ENCODE data around the gene C20orf144. TPM values are rescaled to one million over a fixed set of nuclear protein-coding genes. Genes with fewer than 3 reads are reported as not detected.

Gene C20orf144
- total and polyA plus RNA-seq, 8 donors = 0.09 to 0.15 (median 0.12) TPM; not detected in 2

DNA sequence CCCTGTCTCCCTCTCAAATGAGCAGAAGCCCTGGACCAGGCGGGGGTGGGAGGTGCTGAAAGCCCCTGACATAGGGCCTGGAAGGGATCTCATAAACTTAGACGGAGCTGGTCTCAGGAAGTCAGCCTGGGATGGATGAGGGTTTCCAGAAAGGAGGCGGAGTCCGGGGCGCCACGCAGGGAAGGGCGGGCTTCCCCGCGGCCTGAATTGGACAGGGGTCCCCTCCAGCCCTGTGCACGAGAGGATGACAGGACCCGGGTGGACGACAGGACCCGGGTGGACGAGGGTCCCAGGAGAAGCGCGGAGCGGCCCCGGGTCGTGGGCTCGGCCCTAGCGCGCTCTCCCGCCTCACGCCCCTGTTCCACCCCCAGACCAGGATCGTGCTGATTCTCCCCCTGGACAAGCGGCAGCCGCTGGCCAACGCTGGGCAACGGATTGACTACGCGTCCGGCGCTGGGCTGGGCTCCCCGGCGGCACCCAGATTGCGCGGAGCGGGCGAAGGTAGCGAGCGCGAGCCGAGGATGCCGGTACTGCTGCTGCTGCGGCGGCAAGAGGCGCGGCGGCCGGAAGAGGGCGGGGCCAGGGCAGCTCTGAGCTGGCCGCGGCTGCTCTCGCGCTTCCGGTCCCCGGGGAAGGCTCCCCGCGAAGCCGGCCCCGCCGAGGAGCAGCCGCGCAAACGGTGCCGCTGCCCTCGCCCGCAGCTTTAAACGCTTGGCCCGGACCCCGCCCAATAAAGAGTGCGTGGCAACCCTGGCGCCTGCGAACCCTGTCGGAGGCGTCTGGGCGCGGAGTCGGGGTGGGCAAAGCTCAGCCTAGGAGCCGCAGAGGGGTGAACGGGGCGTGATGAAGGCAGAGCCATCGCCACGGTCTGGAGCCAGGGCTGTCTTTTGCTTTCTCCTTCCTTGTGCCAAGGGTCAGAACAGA is 1.3 kb downstream of the C20orf144 start:
- ATAC-seq (peak; percentile 51 to 73 (median 64)), FAIRE-seq (no peak), DNase-seq (peak; percentile 80 to 93 (median 86))
- WGBS, 2 donors = 1% methylated on average over 70 to 84 of the region's 84 CpGs
- Histone ChIP-seq H3K27ac (peak overlapping the region; percentile 72 to 87 (median 84)), H3K36me3 (no peaks in the 10 kb centered on the region), H3K27me3 (no peaks in the 10 kb centered on the region), H3K4me1 (peaks cover 0 to 17% (median 7%) of the 10 kb centered on the region in 3 donors), H3K4me3 (peak overlapping the region; percentile 72 to 89 (median 75)), H3K9me3 (no peaks in the 10 kb centered on the region)
- TF ChIP-seq, protein P1, sequence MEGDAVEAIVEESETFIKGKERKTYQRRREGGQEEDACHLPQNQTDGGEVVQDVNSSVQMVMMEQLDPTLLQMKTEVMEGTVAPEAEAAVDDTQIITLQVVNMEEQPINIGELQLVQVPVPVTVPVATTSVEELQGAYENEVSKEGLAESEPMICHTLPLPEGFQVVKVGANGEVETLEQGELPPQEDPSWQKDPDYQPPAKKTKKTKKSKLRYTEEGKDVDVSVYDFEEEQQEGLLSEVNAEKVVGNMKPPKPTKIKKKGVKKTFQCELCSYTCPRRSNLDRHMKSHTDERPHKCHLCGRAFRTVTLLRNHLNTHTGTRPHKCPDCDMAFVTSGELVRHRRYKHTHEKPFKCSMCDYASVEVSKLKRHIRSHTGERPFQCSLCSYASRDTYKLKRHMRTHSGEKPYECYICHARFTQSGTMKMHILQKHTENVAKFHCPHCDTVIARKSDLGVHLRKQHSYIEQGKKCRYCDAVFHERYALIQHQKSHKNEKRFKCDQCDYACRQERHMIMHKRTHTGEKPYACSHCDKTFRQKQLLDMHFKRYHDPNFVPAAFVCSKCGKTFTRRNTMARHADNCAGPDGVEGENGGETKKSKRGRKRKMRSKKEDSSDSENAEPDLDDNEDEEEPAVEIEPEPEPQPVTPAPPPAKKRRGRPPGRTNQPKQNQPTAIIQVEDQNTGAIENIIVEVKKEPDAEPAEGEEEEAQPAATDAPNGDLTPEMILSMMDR (IDR thresholded peaks at IDR 0.05) = no peak
- intact Hi-C loops (cut with DNase I) = loop anchor here in 1 of 3 donors (5.0 kb wide), 1 partner anchor 201 kb away; no protein-coding TSS in a partner anchor

- Histone ChIP-seq H3K4me3 (peak overlapping the region; percentile 72 to 89 (median 75)), H3K9me3 (no peaks in the 10 kb centered on the region), H3K36me3 (no peaks in the 10 kb centered on the region), H3K4me1 (peaks cover 0 to 17% (median 7%) of the 10 kb centered on the region in 3 donors), H3K27me3 (no peaks in the 10 kb centered on the region), H3K27ac (peak overlapping the region; percentile 72 to 87 (median 84))
- TF ChIP-seq, protein P1 (IDR thresholded peaks at IDR 0.05) = no peak
- 39 to 43% methylated on average over 9 of the region's 9 CpGs for WGBS, 2 donors
- FAIRE-seq (no peak), ATAC-seq (no peak), DNase-seq (peak in 3 of 6 donors; percentile 13 to 58 (median 35))
- intact Hi-C loops (cut with DNase I) = loop anchor here in 1 of 3 donors (5.0 kb wide), 1 partner anchor 202 kb away; no protein-coding TSS in a partner anchor
These were observed 2.1 kb downstream of the C20orf144 start for GRCh38 chr20:33664085-33664761.

DNA sequence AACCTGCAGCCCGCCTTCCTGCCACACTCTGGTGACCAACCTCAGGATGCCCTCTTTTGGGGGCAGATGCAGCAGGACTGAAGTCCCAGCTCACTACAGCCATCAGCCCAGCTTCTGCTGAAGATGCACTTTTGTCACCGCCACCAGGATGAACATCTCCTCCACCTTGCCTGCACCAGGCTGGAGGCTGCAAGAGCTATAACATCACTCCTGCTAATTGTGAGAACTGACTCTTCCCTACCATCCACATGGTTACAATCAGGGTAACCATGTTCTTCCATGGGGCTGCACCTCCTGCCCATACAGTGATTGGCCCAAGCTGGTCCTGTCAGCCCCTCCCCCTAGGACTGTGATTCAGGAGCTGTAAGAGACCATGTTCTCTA is 2.6 kb downstream of the C20orf144 start:
- Histone ChIP-seq H3K4me3 (no peak overlapping the region), H3K4me1 (peaks cover 0 to 17% (median 7%) of the 10 kb centered on the region in 3 donors), H3K9me3 (no peaks in the 10 kb centered on the region), H3K27ac (no peak overlapping the region), H3K27me3 (no peaks in the 10 kb centered on the region), H3K36me3 (no peaks in the 10 kb centered on the region)
- DNase-seq (peak in 3 of 6 donors; percentile 9 to 50 (median 28)), ATAC-seq (no peak), FAIRE-seq (no peak)
- WGBS, 2 donors = 97 to 100% methylated on average over 2 of the region's 2 CpGs
- TF ChIP-seq, protein P1 (IDR thresholded peaks at IDR 0.05) = no peak
- intact Hi-C loops (cut with DNase I) = loop anchor here in 1 of 3 donors (5.0 kb wide), 1 partner anchor 202 kb away; no protein-coding TSS in a partner anchor

- Histone ChIP-seq H3K27ac (peak within 1 kb of the TSS; percentile 79 to 96 (median 92)), H3K27me3 (no peaks in the 10 kb centered on the region), H3K4me3 (peak within 1 kb of the TSS; percentile 39 to 75 (median 45)), H3K9me3 (no peaks in the 10 kb centered on the region), H3K4me1 (peaks cover 0 to 17% (median 7%) of the 10 kb centered on the region in 3 donors), H3K36me3 (no peaks in the 10 kb centered on the region)
- FAIRE-seq = peak; percentile 67
- WGBS, 2 donors = 1 to 11% methylated on average over 50 of the region's 50 CpGs
- TF ChIP-seq, protein P1 (IDR thresholded peaks at IDR 0.05) = peak in 1 of 4 donors; percentile 14
- intact Hi-C loops (cut with DNase I) = no loop called here
- peak; percentile 97 to 99 (median 98) for DNase-seq
- ATAC-seq = peak; percentile 73 to 83 (median 80)
These were observed 4.4 kb downstream of the C20orf144 start, which contains the start of gene ACTL10 for GRCh38 chr20:33666293-33667244. Gene ACTL10, plus strand, starts transcription at chr20:33666943. Its CDS starts 555 bp downstream, at chr20:33667498.
